Measurements from ENCODE around the gene ELANE.
"Not testable (repeated sequence)": the region's sequence is repeated elsewhere in the genome, so short reads cannot be mapped to it uniquely, and the experiment has no call there.

The ELANE gene

DNA sequence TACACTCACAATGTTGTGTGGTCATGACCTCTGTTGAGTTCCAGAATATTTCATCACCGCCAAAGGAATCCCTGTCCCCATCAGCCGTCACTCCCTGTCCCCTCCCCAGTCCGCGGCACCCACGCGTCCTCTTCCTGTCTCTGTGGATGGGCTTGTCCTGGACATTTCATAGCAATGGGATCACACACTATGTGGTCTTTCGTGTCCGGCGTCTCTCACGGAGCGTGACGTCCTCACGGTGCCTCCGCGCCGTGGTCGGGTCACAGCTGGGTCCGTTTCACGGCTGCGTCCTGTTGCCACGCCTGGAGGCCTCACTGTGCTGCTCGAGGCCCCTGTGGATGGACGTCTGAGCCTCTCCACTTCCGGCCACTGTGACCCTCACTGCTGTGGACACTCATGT lies 17.9 kb upstream of the ELANE start:
- no peak overlapping the region for H3K4me3 ChIP-seq (ENCODE audit: low read depth, low read length)
- DNase-seq (ENCODE audit: low read depth) = no peak
- TF ChIP-seq, protein P1, sequence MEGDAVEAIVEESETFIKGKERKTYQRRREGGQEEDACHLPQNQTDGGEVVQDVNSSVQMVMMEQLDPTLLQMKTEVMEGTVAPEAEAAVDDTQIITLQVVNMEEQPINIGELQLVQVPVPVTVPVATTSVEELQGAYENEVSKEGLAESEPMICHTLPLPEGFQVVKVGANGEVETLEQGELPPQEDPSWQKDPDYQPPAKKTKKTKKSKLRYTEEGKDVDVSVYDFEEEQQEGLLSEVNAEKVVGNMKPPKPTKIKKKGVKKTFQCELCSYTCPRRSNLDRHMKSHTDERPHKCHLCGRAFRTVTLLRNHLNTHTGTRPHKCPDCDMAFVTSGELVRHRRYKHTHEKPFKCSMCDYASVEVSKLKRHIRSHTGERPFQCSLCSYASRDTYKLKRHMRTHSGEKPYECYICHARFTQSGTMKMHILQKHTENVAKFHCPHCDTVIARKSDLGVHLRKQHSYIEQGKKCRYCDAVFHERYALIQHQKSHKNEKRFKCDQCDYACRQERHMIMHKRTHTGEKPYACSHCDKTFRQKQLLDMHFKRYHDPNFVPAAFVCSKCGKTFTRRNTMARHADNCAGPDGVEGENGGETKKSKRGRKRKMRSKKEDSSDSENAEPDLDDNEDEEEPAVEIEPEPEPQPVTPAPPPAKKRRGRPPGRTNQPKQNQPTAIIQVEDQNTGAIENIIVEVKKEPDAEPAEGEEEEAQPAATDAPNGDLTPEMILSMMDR (IDR thresholded peaks at IDR 0.05; ENCODE audit: control insufficient read depth, extremely low read depth, insufficient read depth) = no peak

DNA sequence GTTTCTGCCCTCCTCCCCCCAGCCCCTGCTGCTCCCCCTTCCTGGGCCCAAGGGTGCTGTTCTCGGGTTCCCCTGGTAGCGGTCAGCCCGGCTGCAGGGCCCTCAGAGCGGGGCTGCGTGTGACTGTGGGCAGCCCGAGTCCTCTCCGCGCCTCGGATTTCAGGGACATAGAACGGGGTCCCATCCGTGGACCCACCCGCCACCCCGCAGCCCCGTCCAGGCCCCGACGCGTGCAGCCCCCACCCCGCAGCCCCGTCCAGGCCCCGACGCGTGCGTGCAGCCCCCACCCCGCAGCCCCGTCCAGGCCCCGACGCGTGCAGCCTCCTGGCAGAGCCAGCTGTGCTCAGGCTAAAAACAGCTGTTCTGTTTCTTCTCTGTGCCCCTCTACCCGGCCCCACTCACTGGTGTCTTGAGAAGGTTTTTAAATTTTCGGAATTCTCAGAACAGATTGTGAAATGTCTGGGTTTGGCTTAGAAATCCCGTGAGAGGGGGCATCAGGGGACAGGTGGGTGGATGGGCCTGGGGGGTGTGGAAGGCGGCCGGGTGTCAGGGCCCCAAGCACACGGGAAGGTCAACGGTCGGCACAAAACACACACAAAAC lies 16.8 kb upstream of the ELANE start:
- no peak overlapping the region for H3K4me3 ChIP-seq (ENCODE audit: low read depth, low read length)
- DNase-seq (ENCODE audit: low read depth) = no peak
- TF ChIP-seq, protein P1 (IDR thresholded peaks at IDR 0.05; ENCODE audit: control insufficient read depth, extremely low read depth, insufficient read depth) = no peak

DNA sequence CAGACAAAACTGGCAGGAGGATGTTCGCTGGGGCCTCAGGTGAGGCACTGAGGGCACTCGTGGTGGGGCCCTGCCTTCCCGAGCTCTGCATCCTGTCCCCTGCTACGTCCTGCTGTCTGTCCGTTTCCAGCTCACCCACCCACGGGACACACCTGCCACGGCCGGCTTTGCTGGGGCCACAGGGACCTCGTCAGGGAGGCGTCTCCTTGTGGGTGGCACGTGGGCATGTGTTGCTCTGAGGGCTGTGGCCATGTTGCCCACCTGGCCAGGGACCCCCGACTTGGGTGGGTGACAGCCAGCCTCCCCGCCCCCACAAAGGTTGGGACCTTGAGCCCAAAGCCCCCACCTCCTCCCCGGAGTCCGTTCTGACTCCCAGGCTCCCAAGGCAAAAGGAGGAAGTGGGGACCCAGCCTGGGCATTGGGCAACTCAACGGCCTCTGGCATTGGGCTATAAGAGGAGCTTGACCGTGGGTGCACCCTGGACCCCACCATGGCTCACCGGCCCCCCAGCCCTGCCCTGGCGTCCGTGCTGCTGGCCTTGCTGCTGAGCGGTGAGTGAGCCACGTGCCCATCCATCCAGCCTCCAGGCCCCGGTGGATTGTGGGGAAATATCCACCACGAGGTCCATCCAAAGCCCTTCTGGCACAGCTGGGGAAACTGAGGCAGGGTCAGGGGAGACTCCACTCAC lies 11.4 kb upstream of the ELANE start, which contains the start of gene PRTN3:
Gene PRTN3 (plus strand): TSS at position 481 of the 688 bp plus-strand sequence. CDS start 10 bp downstream, at position 491.
- TF ChIP-seq, protein P1 (IDR thresholded peaks at IDR 0.05; ENCODE audit: control insufficient read depth, extremely low read depth, insufficient read depth) = no peak
- H3K4me3 ChIP-seq (ENCODE audit: low read depth, low read length) = no peak within 1 kb of the TSS
- DNase-seq (ENCODE audit: low read depth) = no peak

DNA sequence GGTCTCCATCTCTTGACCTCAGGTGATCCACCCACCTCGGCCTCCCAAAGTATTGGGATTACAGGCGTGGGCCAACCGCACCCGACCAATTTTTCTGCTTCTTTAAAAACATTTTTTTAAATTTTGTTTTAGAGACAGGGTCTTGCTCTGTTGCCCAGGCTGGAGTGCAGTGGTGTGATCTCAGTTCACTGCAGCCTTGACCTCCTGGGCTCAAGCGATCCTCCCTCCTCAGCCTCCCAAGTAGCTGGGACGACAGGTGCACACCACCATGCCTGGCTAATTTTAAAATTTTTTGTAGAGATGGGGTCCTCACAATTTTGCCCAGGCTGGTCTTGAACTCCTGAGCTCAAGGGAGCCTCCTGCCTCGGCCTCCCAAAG lies 9.3 kb upstream of the ELANE start:
- H3K4me3 ChIP-seq (ENCODE audit: low read depth, low read length); DNase-seq (ENCODE audit: low read depth): not testable (repeated sequence)

DNA sequence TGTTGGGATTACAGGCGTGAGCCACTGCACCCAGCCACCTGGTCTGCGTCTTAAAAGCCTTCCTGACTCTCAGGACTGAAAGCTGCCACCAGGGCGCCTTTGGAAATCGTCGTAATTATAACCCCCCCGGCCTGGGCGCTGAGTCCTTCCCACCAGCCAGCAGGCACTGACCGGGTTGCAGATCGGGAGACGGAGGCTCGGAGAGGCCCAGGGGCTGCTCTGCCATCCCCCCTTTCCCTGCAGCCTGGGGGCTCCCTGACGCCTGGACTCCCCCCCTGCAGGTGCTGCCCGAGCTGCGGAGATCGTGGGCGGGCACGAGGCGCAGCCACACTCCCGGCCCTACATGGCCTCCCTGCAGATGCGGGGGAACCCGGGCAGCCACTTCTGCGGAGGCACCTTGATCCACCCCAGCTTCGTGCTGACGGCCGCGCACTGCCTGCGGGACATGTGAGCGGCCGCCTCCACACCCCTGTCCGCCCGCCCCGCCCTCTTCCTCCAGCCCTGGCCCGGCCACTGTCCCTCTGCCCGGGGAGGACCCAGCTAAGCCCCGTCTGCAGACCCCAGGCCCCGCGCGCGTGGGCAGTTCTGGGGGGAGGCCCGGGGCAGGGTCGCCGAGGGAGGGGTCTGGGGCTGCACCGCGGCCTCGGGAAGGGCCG lies 8.8 kb upstream of the ELANE start:
- 0 out of 2 replicates have a peak overlapping the region, but pooled peaks have one; percentile 18 for H3K4me3 ChIP-seq (ENCODE audit: low read depth, low read length)
- DNase-seq (ENCODE audit: low read depth) = no peak
- TF ChIP-seq, protein P1 (IDR thresholded peaks at IDR 0.05; ENCODE audit: control insufficient read depth, extremely low read depth, insufficient read depth) = no peak

DNA sequence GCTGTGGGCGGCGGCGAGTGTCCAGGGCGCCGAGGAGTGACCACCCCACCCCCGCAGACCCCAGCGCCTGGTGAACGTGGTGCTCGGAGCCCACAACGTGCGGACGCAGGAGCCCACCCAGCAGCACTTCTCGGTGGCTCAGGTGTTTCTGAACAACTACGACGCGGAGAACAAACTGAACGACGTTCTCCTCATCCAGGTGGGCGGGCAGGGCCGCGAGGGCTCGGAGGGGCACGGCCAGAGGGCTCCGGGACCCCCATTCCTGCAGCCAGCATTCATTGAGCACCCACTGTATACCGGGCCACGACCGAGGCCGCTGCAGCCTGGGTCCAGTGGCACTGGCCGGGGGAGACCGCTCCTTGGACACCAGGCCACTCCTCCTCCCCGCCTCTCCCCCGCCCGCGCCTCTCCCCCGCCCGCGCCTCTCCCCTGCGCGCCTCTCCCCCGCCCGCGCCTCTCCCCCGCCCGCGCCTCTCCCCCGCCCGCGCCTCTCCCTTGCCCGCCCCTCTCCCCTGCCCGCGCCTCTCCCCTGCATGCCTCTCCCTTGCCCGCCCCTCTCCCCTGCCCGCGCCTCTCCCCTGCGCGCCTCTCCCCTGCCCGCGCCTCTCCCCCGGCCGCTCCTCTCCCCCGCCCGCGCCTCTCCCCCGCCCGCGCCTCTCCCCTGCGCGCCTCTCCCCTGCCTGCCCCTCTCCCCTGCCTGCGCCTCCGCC lies 8.1 kb upstream of the ELANE start:
- H3K4me3 ChIP-seq (ENCODE audit: low read depth, low read length) = 0 out of 2 replicates have a peak overlapping the region, but pooled peaks have one; percentile 18
- no peak for DNase-seq (ENCODE audit: low read depth)
- TF ChIP-seq, protein P1 (IDR thresholded peaks at IDR 0.05; ENCODE audit: control insufficient read depth, extremely low read depth, insufficient read depth) = no peak

DNA sequence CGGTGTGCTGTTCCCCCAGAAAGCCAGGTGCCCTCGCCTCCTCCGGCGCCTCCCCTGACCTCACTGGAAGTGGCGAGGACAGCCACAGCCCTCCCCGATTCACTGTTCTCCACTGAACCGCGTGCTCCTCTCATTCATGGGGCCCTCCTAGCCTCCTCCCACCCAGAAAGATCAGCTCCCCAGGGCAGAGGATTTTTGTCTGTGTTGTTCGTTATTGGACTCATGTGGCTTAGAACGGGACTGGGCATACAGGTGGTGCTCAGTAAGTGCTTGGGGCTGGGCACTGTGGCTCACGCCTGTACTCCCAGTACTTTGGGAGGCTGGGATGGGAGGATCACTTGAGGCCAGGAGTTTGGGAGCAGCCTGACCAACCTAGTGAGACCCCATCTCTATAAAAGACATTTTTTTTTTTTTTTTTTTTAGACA lies 7.5 kb upstream of the ELANE start:
- TF ChIP-seq, protein P1 (IDR thresholded peaks at IDR 0.05; ENCODE audit: control insufficient read depth, extremely low read depth, insufficient read depth) = no peak
- no peak for DNase-seq (ENCODE audit: low read depth)

More for the DNA sequence above, 7.5 kb upstream of the ELANE start:
- H3K4me3 ChIP-seq (ENCODE audit: low read depth, low read length) = no peak overlapping the region
